ENCODE data around the gene TNFSF4. TPM values are rescaled to one million over a fixed set of nuclear protein-coding genes. Genes with fewer than 3 reads are reported as not detected.

Gene TNFSF4
- total and polyA plus RNA-seq, 2 of the 4 experiments (the other 2 are of a cell fraction): 13.4 to 19.7 TPM

- ChIA-PET POLR2A (ENCODE audit: unreplicated experiment) (interaction anchor here (0.7 to 2.0 kb wide), 4 partner anchors 212 to 318 kb away, joined by 3 to 7 read pairs (median 3); no protein-coding TSS in a partner anchor), CTCF (interaction anchor here (1.1 to 3.9 kb wide), 6 partner anchors 244 to 460 kb away, joined by 3 to 35 read pairs (median 4); no protein-coding TSS in a partner anchor)
- Histone ChIP-seq H2BK15ac (ENCODE audit: low read depth, low read length) (peak overlapping the region; percentile 96; the same call in 2 of the 3 replicates), H3K18ac (ENCODE audit: low read depth, low read length) (peak overlapping the region; percentile 91; the same call in 1 of the 2 replicates), H3K27me3 (ENCODE audit: control insufficient read depth, insufficient read depth, low read length) (no peaks in the 10 kb centered on the region), H3K4me3 (ENCODE audit: insufficient read depth, low read depth, low read length) (peak overlapping the region; percentile 54; the same call in 1 of the 2 replicates), H3K23ac (ENCODE audit: low read depth, low read length) (peak overlapping the region; percentile 92; the same call in 1 of the 2 replicates), H2BK120ac (ENCODE audit: low read depth, low read length) (peak overlapping the region; percentile 94), H3K4me1 (ENCODE audit: control insufficient read depth, insufficient read depth, low read length) (peaks cover 14% of the 10 kb centered on the region), H2BK20ac (ENCODE audit: low read depth, low read length) (peak overlapping the region; percentile 88), H3K9ac (ENCODE audit: low read depth, low read length) (peak overlapping the region; percentile 79; the same call in 1 of the 2 replicates), H4K20me1 (ENCODE audit: insufficient read depth, low read length) (no peaks in the 10 kb centered on the region), H3K36me3 (ENCODE audit: control insufficient read depth, insufficient read depth, low read length) (no peaks in the 10 kb centered on the region), H3K27ac (ENCODE audit: insufficient read depth, low read length) (peak overlapping the region; percentile 21; the same call in 1 of the 2 replicates), H2AK9ac (replicated peaks; ENCODE audit: low read depth, low read length, poor library complexity) (no peak overlapping the region), H4K5ac (ENCODE audit: low read depth, low read length) (peak overlapping the region; percentile 85; the same call in 1 of the 2 replicates), H3K56ac (ENCODE audit: extremely low read depth, insufficient read depth, low read length) (peak overlapping the region; percentile 33; the same call in 1 of the 2 replicates), H3K4me2 (ENCODE audit: low read depth, low read length) (peak overlapping the region; percentile 83), H3K14ac (replicated peaks; ENCODE audit: low read depth, low read length) (peak overlapping the region; percentile 96), H3K9me1 (ENCODE audit: insufficient read depth, low read length) (peaks cover 3% of the 10 kb centered on the region), H2AFZ (replicated peaks; ENCODE audit: low read length, poor library complexity) (no peak overlapping the region), H2AK5ac (ENCODE audit: low read depth, low read length) (peak overlapping the region; percentile 92; the same call in 1 of the 2 replicates), H3K4ac (ENCODE audit: low read depth, low read length) (peak overlapping the region; percentile 87), H2BK5ac (ENCODE audit: low read depth, low read length, poor library complexity, severe bottlenecking) (peak overlapping the region; percentile 92), H3K9me3 (ENCODE audit: control insufficient read depth, insufficient read depth, low read length) (no peaks in the 10 kb centered on the region), H4K8ac (ENCODE audit: low read depth in 2 of 2, low read length in 2 of 2) (peak overlapping the region; percentile 10 to 89; a peak in 3 of 4 replicates), H3K79me1 (ENCODE audit: low read depth in 1 of 2, low read length in 2 of 2) (peaks cover 0 to 23% of the 10 kb centered on the region in 2 experiments; a peak in 1 of 4 replicates), H4K91ac (ENCODE audit: insufficient read depth, low read depth, low read length) (peak overlapping the region; percentile 93)
- no peak for ATAC-seq (ENCODE audit: low read depth)
- intact Hi-C loops (cut with micrococcal nuclease): loop anchor here (5.0 kb wide), 4 partner anchors 82 to 618 kb away; partner anchors contain the start of genes CENPL and DARS2
- dilution Hi-C loops (cut with HindIII; ENCODE audit: low sequenced_read_pairs, unreplicated experiment): no loop called here
- in situ Hi-C loops (cut with MboI; ENCODE audit: low sequenced_read_pairs): loop anchor here (5.0 kb wide), 1 partner anchor 382 kb away; no protein-coding TSS in a partner anchor
- WGBS, 2 experiments (ENCODE audit: extremely low coverage in 2 of 2, insufficient read length in 1 of 2): no CpG with 5 or more reads among the region's 1 CpG
- BruUV-seq (replicated peaks): TSS peak; percentile 33
- DNase-seq: no peak
- TF ChIP-seq MAFK (IDR thresholded peaks at IDR 0.05; ENCODE audit: low read depth, low read length) (no peak), MAZ (IDR thresholded peaks at IDR 0.05; ENCODE audit: borderline replicate concordance, low read depth, low read length) (no peak), RFX5 (IDR thresholded peaks at IDR 0.05; ENCODE audit: low read depth, low read length) (no peak), CTCF (conservative IDR thresholded peaks at IDR 0.05; ENCODE audit: low read depth, low read length) (no peak), MXI1 (IDR thresholded peaks at IDR 0.05; ENCODE audit: borderline replicate concordance, low read depth, low read length) (no peak), RAD21 (IDR thresholded peaks at IDR 0.05; ENCODE audit: low read length) (no peak), POLR2A (IDR thresholded peaks at IDR 0.05; ENCODE audit: low read depth, low read length) (no peak), CEBPB (IDR thresholded peaks at IDR 0.05; ENCODE audit: low read depth, low read length) (no peak), SMC3 (IDR thresholded peaks at IDR 0.05; ENCODE audit: low read depth, low read length) (no peak), ELK1 (IDR thresholded peaks at IDR 0.05; ENCODE audit: borderline replicate concordance, low read depth, low read length) (no peak), FOS (IDR thresholded peaks at IDR 0.05; ENCODE audit: low read depth, low read length) (no peak), USF2 (IDR thresholded peaks at IDR 0.05; ENCODE audit: low read depth, low read length) (no peak), BHLHE40 (IDR thresholded peaks at IDR 0.05; ENCODE audit: low read depth, low read length) (no peak), CHD1 (IDR thresholded peaks at IDR 0.05; ENCODE audit: low read depth, low read length) (no peak), NFE2L2 (IDR thresholded peaks at IDR 0.05; ENCODE audit: low read depth, low read length) (no peak)
Observed at GRCh38 chr1:173204693-173205092, 2.4 kb downstream of the TNFSF4 start.
